ENCODE results near the gene EIF4A3. TPM values are rescaled to one million over a fixed set of nuclear protein-coding genes. Genes with fewer than 3 reads are reported as not detected.

The EIF4A3 gene
- polyA plus RNA-seq, 1 donor (not counting 4 experiments of a cell fraction or from before 2014, with no cell fraction given): 143 TPM

- H4K20me1 ChIP-seq (ENCODE audit: control insufficient read depth, extremely low read depth, insufficient read depth, low read length): no peaks in the 10 kb centered on the region
- H3K27ac ChIP-seq (ENCODE audit: control insufficient read depth, insufficient read depth, low read length): no peak overlapping the region
- H3K27me3 ChIP-seq (ENCODE audit: control insufficient read depth, extremely low read depth, insufficient read depth, low read length): peaks cover 8% of the 10 kb centered on the region
- no peak overlapping the region for H3K4me3 ChIP-seq (ENCODE audit: control insufficient read depth in 2 of 3, extremely low read depth in 1 of 3, insufficient read depth in 2 of 3, low read depth in 1 of 3, low read length in 3 of 3)
- TF ChIP-seq CTCF (optimal IDR thresholded peaks at IDR 0.05 in 1 of 3, IDR thresholded peaks at IDR 0.05 in 1 of 3, conservative IDR thresholded peaks at IDR 0.05 in 1 of 3; ENCODE audit: extremely low read depth in 1 of 3, insufficient read depth in 2 of 3, low read length in 3 of 3): no peak
- TF ChIP-seq EZH2 (IDR thresholded peaks at IDR 0.05; ENCODE audit: low read length): no peak
- no peaks in the 10 kb centered on the region for H3K9me3 ChIP-seq (ENCODE audit: control insufficient read depth, low read depth, low read length)
- no peaks in the 10 kb centered on the region for H3K79me2 ChIP-seq (ENCODE audit: control insufficient read depth, insufficient read depth, low read length)
- peaks cover 13% of the 10 kb centered on the region for H3K4me1 ChIP-seq (ENCODE audit: control insufficient read depth, extremely low read depth, insufficient read depth, low read length)
- peaks cover 2% of the 10 kb centered on the region for H3K9me1 ChIP-seq (ENCODE audit: control insufficient read depth, extremely low read depth, insufficient read depth, low read length)
- no peak for DNase-seq (ENCODE audit: low read depth, low spot score)
- no peak overlapping the region for H2AFZ ChIP-seq (ENCODE audit: control insufficient read depth, low read length)
- H3K4me2 ChIP-seq (ENCODE audit: control insufficient read depth, extremely low read depth, insufficient read depth, low read depth, low read length): no peak overlapping the region
- dilution Hi-C loops (cut with MboI; ENCODE audit: extremely low pct_ligation_motif_present, low sequenced_read_pairs): no loop called here
- FAIRE-seq: no peak
- H3K36me3 ChIP-seq (ENCODE audit: control insufficient read depth in 2 of 2, extremely low read depth in 1 of 2, insufficient read depth in 2 of 2, low read length in 2 of 2): no peaks in the 10 kb centered on the region
- H3K9ac ChIP-seq (ENCODE audit: control insufficient read depth, extremely low read depth, insufficient read depth, low read length): no peak overlapping the region
Observed at GRCh38 chr17:80182845-80183223, 35.9 kb upstream of the EIF4A3 start.

- Histone ChIP-seq H3K9me3 (ENCODE audit: control insufficient read depth, low read depth, low read length) (no peaks in the 10 kb centered on the region), H3K36me3 (ENCODE audit: control insufficient read depth in 2 of 2, extremely low read depth in 1 of 2, insufficient read depth in 2 of 2, low read length in 2 of 2) (no peaks in the 10 kb centered on the region), H3K79me2 (ENCODE audit: control insufficient read depth, insufficient read depth, low read length) (no peaks in the 10 kb centered on the region), H3K4me1 (ENCODE audit: control insufficient read depth, extremely low read depth, insufficient read depth, low read length) (peaks cover 8% of the 10 kb centered on the region), H3K9ac (ENCODE audit: control insufficient read depth, extremely low read depth, insufficient read depth, low read length) (no peak overlapping the region), H3K4me2 (ENCODE audit: control insufficient read depth, extremely low read depth, insufficient read depth, low read depth, low read length) (no peak overlapping the region), H4K20me1 (ENCODE audit: control insufficient read depth, extremely low read depth, insufficient read depth, low read length) (no peaks in the 10 kb centered on the region), H3K27ac (ENCODE audit: control insufficient read depth, insufficient read depth, low read length) (no peak overlapping the region), H2AFZ (ENCODE audit: control insufficient read depth, low read length) (no peak overlapping the region), H3K9me1 (ENCODE audit: control insufficient read depth, extremely low read depth, insufficient read depth, low read length) (peaks cover 2% of the 10 kb centered on the region), H3K4me3 (ENCODE audit: control insufficient read depth in 2 of 3, extremely low read depth in 1 of 3, insufficient read depth in 2 of 3, low read depth in 1 of 3, low read length in 3 of 3) (no peak overlapping the region), H3K27me3 (ENCODE audit: control insufficient read depth, extremely low read depth, insufficient read depth, low read length) (peaks cover 8% of the 10 kb centered on the region)
- no peak for FAIRE-seq
- dilution Hi-C loops (cut with MboI; ENCODE audit: extremely low pct_ligation_motif_present, low sequenced_read_pairs): no loop called here
- TF ChIP-seq CTCF (optimal IDR thresholded peaks at IDR 0.05 in 1 of 3, IDR thresholded peaks at IDR 0.05 in 1 of 3, conservative IDR thresholded peaks at IDR 0.05 in 1 of 3; ENCODE audit: extremely low read depth in 1 of 3, insufficient read depth in 2 of 3, low read length in 3 of 3) (no peak), EZH2 (IDR thresholded peaks at IDR 0.05; ENCODE audit: low read length) (no peak)
- DNase-seq (ENCODE audit: low read depth, low spot score): no peak
Observed at GRCh38 chr17:80182118-80182844, 35.4 kb upstream of the EIF4A3 start.

Measured in keratinocyte (primary cell).